ENCODE data around the gene NCOR2.

GRCh38 chr12:124544983-124545382 lies 22.4 kb downstream of the NCOR2 start:
- TF ChIP-seq, protein P1, sequence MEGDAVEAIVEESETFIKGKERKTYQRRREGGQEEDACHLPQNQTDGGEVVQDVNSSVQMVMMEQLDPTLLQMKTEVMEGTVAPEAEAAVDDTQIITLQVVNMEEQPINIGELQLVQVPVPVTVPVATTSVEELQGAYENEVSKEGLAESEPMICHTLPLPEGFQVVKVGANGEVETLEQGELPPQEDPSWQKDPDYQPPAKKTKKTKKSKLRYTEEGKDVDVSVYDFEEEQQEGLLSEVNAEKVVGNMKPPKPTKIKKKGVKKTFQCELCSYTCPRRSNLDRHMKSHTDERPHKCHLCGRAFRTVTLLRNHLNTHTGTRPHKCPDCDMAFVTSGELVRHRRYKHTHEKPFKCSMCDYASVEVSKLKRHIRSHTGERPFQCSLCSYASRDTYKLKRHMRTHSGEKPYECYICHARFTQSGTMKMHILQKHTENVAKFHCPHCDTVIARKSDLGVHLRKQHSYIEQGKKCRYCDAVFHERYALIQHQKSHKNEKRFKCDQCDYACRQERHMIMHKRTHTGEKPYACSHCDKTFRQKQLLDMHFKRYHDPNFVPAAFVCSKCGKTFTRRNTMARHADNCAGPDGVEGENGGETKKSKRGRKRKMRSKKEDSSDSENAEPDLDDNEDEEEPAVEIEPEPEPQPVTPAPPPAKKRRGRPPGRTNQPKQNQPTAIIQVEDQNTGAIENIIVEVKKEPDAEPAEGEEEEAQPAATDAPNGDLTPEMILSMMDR (conservative IDR thresholded peaks at IDR 0.05; ENCODE audit: low read depth, low read length): no peak
- TF ChIP-seq POLR2A (IDR thresholded peaks at IDR 0.05; ENCODE audit: low read depth, low read length) (no peak), RAD21 (IDR thresholded peaks at IDR 0.05; ENCODE audit: low read length) (no peak), MAZ (IDR thresholded peaks at IDR 0.05; ENCODE audit: borderline replicate concordance, low read depth, low read length) (no peak), CHD1 (IDR thresholded peaks at IDR 0.05; ENCODE audit: low read depth, low read length) (no peak)
- TF ChIP-seq, protein P2, sequence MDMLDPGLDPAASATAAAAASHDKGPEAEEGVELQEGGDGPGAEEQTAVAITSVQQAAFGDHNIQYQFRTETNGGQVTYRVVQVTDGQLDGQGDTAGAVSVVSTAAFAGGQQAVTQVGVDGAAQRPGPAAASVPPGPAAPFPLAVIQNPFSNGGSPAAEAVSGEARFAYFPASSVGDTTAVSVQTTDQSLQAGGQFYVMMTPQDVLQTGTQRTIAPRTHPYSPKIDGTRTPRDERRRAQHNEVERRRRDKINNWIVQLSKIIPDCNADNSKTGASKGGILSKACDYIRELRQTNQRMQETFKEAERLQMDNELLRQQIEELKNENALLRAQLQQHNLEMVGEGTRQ (IDR thresholded peaks at IDR 0.05; ENCODE audit: low read depth, low read length): no peak

Measured in IMR-90 (cell line).